SK-N-SH (cell line): ENCODE data around the gene SIK1.

Experiments used
- CHD2 ChIP-seq: fragments of 150-350 bp; IDR thresholded peaks from 2 replicates; pipeline ENCODE4 v1.6.1; 2018; ENCODE audit warnings: low read length; ENCODE audit not compliant: partially characterized antibody
- CTCF ChIP-seq: fragments of 200-600 bp; sonication (generic); IDR thresholded peaks from 2 replicates; pipeline ENCODE4 v1.6.1; 2017; ENCODE audit warnings: antibody characterized with exemption, mild to moderate bottlenecking, moderate library complexity
- EP300 ChIP-seq, 2 experiments: IDR thresholded peaks; 2 replicates each; pipeline versions ENCODE4 v1.4.0 to v1.6.1; 2012; ENCODE audit warnings: borderline replicate concordance in 1 of 2, low read depth in 1 of 2, low read length in 1 of 2
- EZH2phosphoT487 ChIP-seq: fragments of 200-600 bp; sonication (generic); IDR thresholded peaks from 2 replicates; pipeline ENCODE4 v1.6.1; 2017; ENCODE audit warnings: low read depth, mixed run types, mild to moderate bottlenecking, antibody characterized with exemption, moderate library complexity, borderline replicate concordance
- IRF3 ChIP-seq: fragments of 150-350 bp; IDR thresholded peaks from 2 replicates; pipeline ENCODE4 v1.6.1; 2016; ENCODE audit warnings: mild to moderate bottlenecking, low read depth, low read length
- JUND ChIP-seq: IDR thresholded peaks from 2 replicates; pipeline ENCODE4 v1.4.0; 2012
- MAX ChIP-seq: IDR thresholded peaks from 2 replicates; pipeline ENCODE4 v1.4.0; 2012; ENCODE audit warnings: low read depth
- PBX3 ChIP-seq: IDR thresholded peaks from 2 replicates; pipeline ENCODE4; 2012
- POLR2AphosphoS5 ChIP-seq: IDR thresholded peaks from 2 replicates; pipeline ENCODE4 v1.6.1; 2012; ENCODE audit warnings: low read depth, low read length
- TEAD4 ChIP-seq: IDR thresholded peaks from 2 replicates; pipeline ENCODE4 v1.4.0; 2012; ENCODE audit warnings: mild to moderate bottlenecking, borderline replicate concordance; ENCODE audit not compliant: insufficient read depth
- USF2 ChIP-seq: fragments of 150-350 bp; IDR thresholded peaks from 2 replicates; pipeline ENCODE4 v1.6.1; 2017; ENCODE audit warnings: antibody characterized with exemption, low read length, low read depth, borderline replicate concordance
- YY1 ChIP-seq: IDR thresholded peaks from 2 replicates; pipeline ENCODE4 v1.4.0; 2012; ENCODE audit warnings: low read depth, mild to moderate bottlenecking
- ZBTB33 ChIP-seq: IDR thresholded peaks from 2 replicates; pipeline ENCODE4 v1.4.0; 2012; ENCODE audit warnings: low read depth, borderline replicate concordance

- no peak for TF ChIP-seq YY1
- TF ChIP-seq CTCF: no peak
- no peak for TF ChIP-seq JUND
- no peak for TF ChIP-seq EZH2phosphoT487
- no peak for TF ChIP-seq CHD2
- TF ChIP-seq POLR2AphosphoS5: no peak
- no peak for TF ChIP-seq MAX
- TF ChIP-seq TEAD4: no peak
- no peak for TF ChIP-seq ZBTB33
- no peak for TF ChIP-seq USF2
- no peak for TF ChIP-seq IRF3
- TF ChIP-seq EP300 (IDR thresholded peaks at IDR 0.05; ENCODE audit: borderline replicate concordance in 1 of 2, low read depth in 1 of 2, low read length in 1 of 2): no peak
- TF ChIP-seq PBX3: no peak
Observed at GRCh38 chr21:43369124-43369523, 57.8 kb downstream of the SIK1 start.
